MM.1S (cell line): ENCODE data around the gene SYT3.

Experiments
- DNase-seq: peaks from one replicate; pipeline ENCODE4 v3.0.0-alpha.2; 2015
- H2AFZ ChIP-seq: fragments of 300-600 bp; sonication (generic); 2 replicates; pipeline ENCODE4 v1.6.0; 2016; ENCODE audit warnings: antibody characterized with exemption, low read length
- H3F3A ChIP-seq: fragments of 300-600 bp; sonication (generic); 2 replicates; pipeline ENCODE4 v1.6.1; 2016; ENCODE audit warnings: mild to moderate bottlenecking, antibody characterized with exemption, low read length, moderate library complexity, mixed read lengths; ENCODE audit not compliant: insufficient read depth
- H3K27ac ChIP-seq: fragments of 300-600 bp; sonication (generic); 2 replicates; pipeline ENCODE4 v1.5.1; 2016; ENCODE audit warnings: mild to moderate bottlenecking, low read length
- H3K27me3 ChIP-seq: fragments of 300-600 bp; sonication (generic); replicated peaks from 2 replicates; pipeline ENCODE4 v1.6.0; 2016; ENCODE audit warnings: low read length; ENCODE audit not compliant: insufficient read depth
- H3K36me3 ChIP-seq: fragments of 300-600 bp; sonication (generic); replicated peaks from 2 replicates; pipeline ENCODE4 v1.6.1; 2016; ENCODE audit warnings: mild to moderate bottlenecking, low read length, mixed read lengths; ENCODE audit not compliant: insufficient read depth
- H3K4me1 ChIP-seq: fragments of 300-600 bp; sonication (generic); 2 replicates; pipeline ENCODE4 v1.6.1; 2016; ENCODE audit warnings: low read length, mixed read lengths
- H3K4me2 ChIP-seq: fragments of 300-600 bp; sonication (generic); 2 replicates; pipeline ENCODE4 v1.6.0; 2016; ENCODE audit warnings: low read depth, low read length
- H3K4me3 ChIP-seq: fragments of 300-600 bp; sonication (generic); 2 replicates; pipeline ENCODE4 v1.5.1; 2016; ENCODE audit warnings: low read length, mixed read lengths
- H3K79me2 ChIP-seq: fragments of 300-600 bp; sonication (generic); 2 replicates; pipeline ENCODE4 v1.6.1; 2016; ENCODE audit warnings: mixed run types, low read length, mixed read lengths
- H3K9ac ChIP-seq: fragments of 300-600 bp; sonication (generic); 2 replicates; pipeline ENCODE4 v1.6.1; 2016; ENCODE audit warnings: low read length, mixed read lengths
- H3K9me2 ChIP-seq: fragments of 300-600 bp; sonication (generic); replicated peaks from 2 replicates; pipeline ENCODE4 v1.6.1; 2016; ENCODE audit warnings: mild to moderate bottlenecking, low read length, mixed read lengths; ENCODE audit not compliant: insufficient read depth
- H3K9me3 ChIP-seq: fragments of 300-600 bp; sonication (generic); replicated peaks from 2 replicates; pipeline ENCODE4 v1.6.1; 2016; ENCODE audit warnings: mild to moderate bottlenecking, low read length, mixed read lengths; ENCODE audit not compliant: insufficient read depth
- H4K20me1 ChIP-seq: fragments of 300-600 bp; sonication (generic); 2 replicates; pipeline ENCODE4 v1.6.1; 2016; ENCODE audit warnings: mild to moderate bottlenecking, low read length, moderate library complexity, mixed read lengths; ENCODE audit not compliant: insufficient read depth
- CTCF ChIP-seq: fragments of 300-600 bp; sonication (generic); IDR thresholded peaks from 2 replicates; pipeline ENCODE4 v1.5.1; 2016; ENCODE audit warnings: antibody characterized with exemption, low read length, mixed read lengths
- EZH2 ChIP-seq: fragments of 300-600 bp; sonication (generic); optimal IDR thresholded peaks from 2 replicates; pipeline ENCODE3; 2017; ENCODE audit warnings: low read depth, mild to moderate bottlenecking, antibody characterized with exemption, low read length, mixed read lengths
- EZH2phosphoT487 ChIP-seq: fragments of 300-600 bp; sonication (generic); IDR thresholded peaks from 2 replicates; pipeline ENCODE4 v1.6.1; 2018; ENCODE audit warnings: antibody characterized with exemption, low read length

Gene SYT3

GRCh38 chr19:50647879-50648615, 8.4 kb upstream of the SYT3 start:
- no peak overlapping the region for H2AFZ ChIP-seq
- H3K9me3 ChIP-seq, result no peaks in the 10 kb centered on the region
- H3K36me3 ChIP-seq, result no peaks in the 10 kb centered on the region
- H3K79me2 ChIP-seq, result no peaks in the 10 kb centered on the region
- H4K20me1 ChIP-seq, result no peaks in the 10 kb centered on the region
- H3K27ac ChIP-seq, result no peak overlapping the region
- H3K9me2 ChIP-seq, result no peaks in the 10 kb centered on the region
- no peaks in the 10 kb centered on the region for H3F3A ChIP-seq
- no peak overlapping the region for H3K4me2 ChIP-seq
- no peak for DNase-seq
- no peaks in the 10 kb centered on the region for H3K4me1 ChIP-seq
- H3K9ac ChIP-seq, result no peak overlapping the region
- peaks cover 42% of the 10 kb centered on the region for H3K27me3 ChIP-seq
- no peak overlapping the region for H3K4me3 ChIP-seq
- TF ChIP-seq EZH2phosphoT487 (no peak), EZH2 (no peak), CTCF (no peak)

GRCh38 chr19:50646074-50646807, 6.6 kb upstream of the SYT3 start:
- no peak overlapping the region for H3K4me3 ChIP-seq
- H3K4me2 ChIP-seq, result no peak overlapping the region
- no peaks in the 10 kb centered on the region for H3K9me3 ChIP-seq
- H3K4me1 ChIP-seq, result no peaks in the 10 kb centered on the region
- H3K9ac ChIP-seq, result no peak overlapping the region
- H3K79me2 ChIP-seq, result no peaks in the 10 kb centered on the region
- peaks cover 30% of the 10 kb centered on the region for H3K27me3 ChIP-seq
- no peaks in the 10 kb centered on the region for H4K20me1 ChIP-seq
- no peak for DNase-seq
- no peak for TF ChIP-seq EZH2phosphoT487
- no peak for TF ChIP-seq CTCF
- TF ChIP-seq EZH2, result no peak
- H3K27ac ChIP-seq, result no peak overlapping the region
- H3K36me3 ChIP-seq, result no peaks in the 10 kb centered on the region
- H2AFZ ChIP-seq, result no peak overlapping the region
- H3K9me2 ChIP-seq, result no peaks in the 10 kb centered on the region
- H3F3A ChIP-seq, result no peaks in the 10 kb centered on the region

- Histone ChIP-seq H3K9me2 (no peaks in the 10 kb centered on the region), H2AFZ (no peak overlapping the region), H3K4me1 (no peaks in the 10 kb centered on the region), H3F3A (no peaks in the 10 kb centered on the region), H4K20me1 (no peaks in the 10 kb centered on the region), H3K9me3 (no peaks in the 10 kb centered on the region), H3K4me2 (no peak overlapping the region), H3K9ac (no peak overlapping the region), H3K4me3 (no peak overlapping the region), H3K36me3 (no peaks in the 10 kb centered on the region), H3K27me3 (peaks cover 31% of the 10 kb centered on the region), H3K27ac (no peak overlapping the region), H3K79me2 (no peaks in the 10 kb centered on the region)
- DNase-seq, result no peak
- TF ChIP-seq CTCF (no peak), EZH2 (no peak), EZH2phosphoT487 (no peak)
Measured at GRCh38 chr19:50645107-50645506, 5.4 kb upstream of the SYT3 start.
